ENCODE results near the gene TRIM43B.
A peak's percentile ranks its signal among the peaks of the same experiment; 100 is the strongest.
"Not testable (repeated sequence)": the region's sequence is repeated elsewhere in the genome, so short reads cannot be mapped to it uniquely, and the experiment has no call there.

The TRIM43B gene
- long read RNA-seq, donor 1: 0 reads
- long read RNA-seq, donor 2: 0 reads
- long read RNA-seq, donor 3: 0 reads
- long read RNA-seq, donor 4: 0 reads
- long read RNA-seq, donor 5: 0 reads
- long read RNA-seq, donor 6: 0 reads
- long read RNA-seq, donor 7: 0 reads
- long read RNA-seq, donor 8: 0 reads

GRCh38 chr2:95484654-95485053 is at the start of gene TRIM43B:
TRIM43B (minus strand) TSS chr2:95484754; CDS start chr2:95482714, 2,040 bp downstream.
- not testable (repeated sequence) for DNase-seq

- DNase-seq: no peak
Observed at GRCh38 chr2:95531254-95531771, 46.8 kb upstream of the TRIM43B start.

- no peak for DNase-seq
Observed at GRCh38 chr2:95530734-95531133, 46.2 kb upstream of the TRIM43B start.

GRCh38 chr2:95526360-95527341 is 42.1 kb upstream of the TRIM43B start:
- peak; percentile 96 for DNase-seq

- DNase-seq: peak; percentile 17
Observed at GRCh38 chr2:95525294-95526035, 40.9 kb upstream of the TRIM43B start.

GRCh38 chr2:95524195-95524594 is 39.6 kb upstream of the TRIM43B start:
- DNase-seq: no peak

GRCh38 chr2:95514718-95515117 is 30.2 kb upstream of the TRIM43B start:
- no peak for DNase-seq

GRCh38 chr2:95514226-95514625 is 29.7 kb upstream of the TRIM43B start:
- not testable (repeated sequence) for DNase-seq

GRCh38 chr2:95509408-95509807 is 24.9 kb upstream of the TRIM43B start:
- no peak for DNase-seq

- DNase-seq: no peak
Observed at GRCh38 chr2:95505222-95505621, 20.7 kb upstream of the TRIM43B start.

- DNase-seq: no peak
Observed at GRCh38 chr2:95500854-95501253, 16.3 kb upstream of the TRIM43B start.

GRCh38 chr2:95492076-95492475 is 7.5 kb upstream of the TRIM43B start:
- DNase-seq: not testable (repeated sequence)

- DNase-seq: not testable (repeated sequence)
Observed at GRCh38 chr2:95475025-95475424, 9.5 kb downstream of the TRIM43B start.

- DNase-seq: not testable (repeated sequence)
Observed at GRCh38 chr2:95467984-95468383, 16.6 kb downstream of the TRIM43B start.

GRCh38 chr2:95466572-95466971 is 18.0 kb downstream of the TRIM43B start:
- not testable (repeated sequence) for DNase-seq

- not testable (repeated sequence) for DNase-seq
Observed at GRCh38 chr2:95463292-95463691, 21.3 kb downstream of the TRIM43B start.

GRCh38 chr2:95445317-95445716 is 39.2 kb downstream of the TRIM43B start:
- DNase-seq: not testable (repeated sequence)

GRCh38 chr2:95442474-95443099 is 42.0 kb downstream of the TRIM43B start:
- not testable (repeated sequence) for DNase-seq

GRCh38 chr2:95435872-95436209 is 48.7 kb downstream of the TRIM43B start:
- not testable (repeated sequence) for DNase-seq

- not testable (repeated sequence) for DNase-seq
Observed at GRCh38 chr2:95435162-95435871, 49.2 kb downstream of the TRIM43B start.

- not testable (repeated sequence) for DNase-seq
Observed at GRCh38 chr2:95434507-95435076, 50.0 kb downstream of the TRIM43B start.
